ENCODE measurements around the gene ERCC6L2.

The ERCC6L2 gene

DNA sequence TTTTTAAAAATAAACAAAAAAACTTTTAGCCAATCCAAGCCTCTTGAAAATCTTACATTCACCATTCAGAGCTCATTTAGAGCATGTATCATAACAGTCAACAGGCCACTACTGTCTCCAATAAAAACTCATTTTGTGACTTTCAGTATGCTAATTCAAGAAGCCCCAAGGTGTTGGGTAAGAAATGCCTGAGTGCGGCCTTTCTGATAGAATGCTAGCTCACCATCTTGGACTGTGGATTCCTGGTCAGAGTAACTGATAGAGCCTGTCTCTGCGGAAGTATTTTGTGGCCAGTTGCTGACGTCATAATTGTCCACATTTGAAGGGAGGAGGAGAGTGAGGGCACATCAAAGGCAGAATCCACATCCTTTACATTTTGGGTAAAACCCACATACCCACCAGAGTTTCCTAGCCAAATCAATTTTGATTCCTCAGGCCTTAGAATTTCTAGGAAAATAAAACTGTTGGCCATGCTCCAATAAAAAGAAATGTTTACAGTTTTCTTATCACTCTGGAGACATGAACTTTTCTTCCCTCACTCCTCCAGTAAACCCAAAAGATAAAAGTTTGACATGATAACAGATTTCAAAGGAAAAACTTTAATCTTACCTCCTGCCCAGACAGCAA, 41.1 kb upstream of the ERCC6L2 start:
- TF ChIP-seq, protein P1, sequence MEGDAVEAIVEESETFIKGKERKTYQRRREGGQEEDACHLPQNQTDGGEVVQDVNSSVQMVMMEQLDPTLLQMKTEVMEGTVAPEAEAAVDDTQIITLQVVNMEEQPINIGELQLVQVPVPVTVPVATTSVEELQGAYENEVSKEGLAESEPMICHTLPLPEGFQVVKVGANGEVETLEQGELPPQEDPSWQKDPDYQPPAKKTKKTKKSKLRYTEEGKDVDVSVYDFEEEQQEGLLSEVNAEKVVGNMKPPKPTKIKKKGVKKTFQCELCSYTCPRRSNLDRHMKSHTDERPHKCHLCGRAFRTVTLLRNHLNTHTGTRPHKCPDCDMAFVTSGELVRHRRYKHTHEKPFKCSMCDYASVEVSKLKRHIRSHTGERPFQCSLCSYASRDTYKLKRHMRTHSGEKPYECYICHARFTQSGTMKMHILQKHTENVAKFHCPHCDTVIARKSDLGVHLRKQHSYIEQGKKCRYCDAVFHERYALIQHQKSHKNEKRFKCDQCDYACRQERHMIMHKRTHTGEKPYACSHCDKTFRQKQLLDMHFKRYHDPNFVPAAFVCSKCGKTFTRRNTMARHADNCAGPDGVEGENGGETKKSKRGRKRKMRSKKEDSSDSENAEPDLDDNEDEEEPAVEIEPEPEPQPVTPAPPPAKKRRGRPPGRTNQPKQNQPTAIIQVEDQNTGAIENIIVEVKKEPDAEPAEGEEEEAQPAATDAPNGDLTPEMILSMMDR (IDR thresholded peaks at IDR 0.05; ENCODE audit: low read depth, low read length, missing control alignments) = no peak
- DNase-seq (ENCODE audit: low read depth) = no peak

GRCh38 chr9:95835393-95835792, 40.1 kb upstream of the ERCC6L2 start:
- DNase-seq (ENCODE audit: low read depth) = no peak
- TF ChIP-seq, protein P1 (IDR thresholded peaks at IDR 0.05; ENCODE audit: low read depth, low read length, missing control alignments) = no peak
- no peak overlapping the region for H3K4me3 ChIP-seq (ENCODE audit: low read depth, low read length)

More for the DNA sequence above, 41.1 kb upstream of the ERCC6L2 start:
- no peak overlapping the region for H3K4me3 ChIP-seq (ENCODE audit: low read depth, low read length)

DNA sequence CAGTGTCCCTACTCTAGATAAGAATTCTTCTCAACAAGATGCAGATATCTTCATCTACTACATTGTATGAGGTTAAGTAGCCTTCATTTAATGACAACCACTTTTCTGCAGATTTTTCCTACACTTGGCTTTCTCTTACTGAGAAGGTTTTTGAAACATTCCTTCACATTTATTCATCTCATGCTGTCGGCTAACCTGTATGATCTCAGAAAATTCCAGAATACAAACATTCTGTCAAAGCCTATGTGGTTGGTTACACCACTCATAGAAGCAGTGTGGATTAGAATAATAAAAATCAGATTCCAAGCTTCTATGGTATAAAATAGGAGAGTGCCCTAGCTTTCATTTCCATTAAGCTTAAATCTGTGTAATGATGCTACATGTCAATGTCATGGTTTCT, 39.4 kb upstream of the ERCC6L2 start:
- TF ChIP-seq, protein P1 (IDR thresholded peaks at IDR 0.05; ENCODE audit: low read depth, low read length, missing control alignments) = no peak
- DNase-seq (ENCODE audit: low read depth) = no peak

DNA sequence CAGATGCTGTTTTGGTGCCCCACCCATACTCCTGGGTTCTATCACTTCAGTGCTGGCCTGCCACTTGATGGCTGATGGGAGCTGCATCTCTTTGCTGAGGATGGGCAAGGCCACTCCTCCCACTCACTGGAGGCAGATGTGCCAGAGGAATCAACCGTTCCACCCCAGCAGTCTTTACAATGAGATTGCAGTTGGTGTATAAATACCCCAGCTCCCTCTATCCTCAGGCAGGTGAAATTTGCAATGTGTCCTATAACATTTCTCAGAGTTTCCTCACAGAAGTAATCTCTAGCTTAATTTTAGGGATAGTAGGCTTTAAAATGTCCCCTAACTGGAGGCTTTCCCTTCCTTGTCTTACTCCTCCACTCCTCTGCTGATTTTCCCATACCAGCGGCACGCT, 36.5 kb upstream of the ERCC6L2 start:
- DNase-seq (ENCODE audit: low read depth) = no peak
- no peak overlapping the region for H3K4me3 ChIP-seq (ENCODE audit: low read depth, low read length)
- TF ChIP-seq, protein P1 (IDR thresholded peaks at IDR 0.05; ENCODE audit: low read depth, low read length, missing control alignments) = no peak

More for the DNA sequence above, 39.4 kb upstream of the ERCC6L2 start:
- no peak overlapping the region for H3K4me3 ChIP-seq (ENCODE audit: low read depth, low read length)

GRCh38 chr9:95840074-95840473, 35.4 kb upstream of the ERCC6L2 start:
- no peak overlapping the region for H3K4me3 ChIP-seq (ENCODE audit: low read depth, low read length)
- no peak for DNase-seq (ENCODE audit: low read depth)
- TF ChIP-seq, protein P1 (IDR thresholded peaks at IDR 0.05; ENCODE audit: low read depth, low read length, missing control alignments) = no peak

- TF ChIP-seq, protein P1 (IDR thresholded peaks at IDR 0.05; ENCODE audit: low read depth, low read length, missing control alignments) = no peak
- no peak for DNase-seq (ENCODE audit: low read depth)
- H3K4me3 ChIP-seq (ENCODE audit: low read depth, low read length) = no peak overlapping the region
These were observed 34.1 kb upstream of the ERCC6L2 start for GRCh38 chr9:95841377-95841776.

DNA sequence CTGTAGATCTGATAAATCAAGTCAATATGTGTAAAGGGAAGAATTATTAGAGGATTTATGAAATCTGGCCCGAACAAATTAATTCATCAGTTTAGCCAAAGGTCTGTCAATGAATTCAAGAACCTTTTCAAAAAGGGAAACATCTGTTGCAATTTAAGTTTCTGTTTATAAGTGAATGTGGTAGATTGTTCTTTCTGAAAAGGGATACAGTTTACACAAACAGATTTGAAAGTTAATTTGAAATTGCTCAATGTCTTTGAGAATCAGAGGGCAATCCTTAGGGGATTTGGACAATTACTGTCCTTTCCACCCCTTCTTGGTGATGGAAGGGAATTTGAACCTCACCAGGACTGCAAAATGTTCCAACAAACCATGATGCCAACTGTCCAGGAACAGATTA, 29.7 kb upstream of the ERCC6L2 start:
- DNase-seq (ENCODE audit: low read depth) = no peak
- no peak overlapping the region for H3K4me3 ChIP-seq (ENCODE audit: low read depth, low read length)
- TF ChIP-seq, protein P1 (IDR thresholded peaks at IDR 0.05; ENCODE audit: low read depth, low read length, missing control alignments) = no peak
